SK-N-SH (cell line): ENCODE data around the gene TMEM138. TPM values are rescaled to one million over a fixed set of nuclear protein-coding genes. Genes with fewer than 3 reads are reported as not detected.

Experiments used
- CTCF ChIA-PET: fragments of 300-600, 350-600 bp; formaldehyde crosslinking; extraction: SDS; loops from one replicate; lab custom pipeline; 2021; lab: Yijun Ruan, JAX
- POLR2A ChIA-PET: fragments of 350-600 bp; sonication (Branson Sonifier 250); formaldehyde crosslinking; extraction: SDS; loops from one replicate; lab custom pipeline; 2020; ENCODE audit warnings: antibody characterized with exemption, inconsistent platforms; lab: Yijun Ruan, JAX
- DNase-seq: peaks from one replicate; pipeline ENCODE4 v3.0.0; 2012
- H2AFZ ChIP-seq: fragments of 200-600 bp; sonication (generic); 2 replicates; pipeline ENCODE4 v1.8.1; 2016; ENCODE audit warnings: antibody characterized with exemption, mild to moderate bottlenecking, low read depth
- H3F3A ChIP-seq: fragments of 200-600 bp; sonication (generic); replicated peaks from 2 replicates; pipeline ENCODE3; 2016; ENCODE audit warnings: antibody characterized with exemption, mild to moderate bottlenecking; ENCODE audit not compliant: insufficient read depth
- H3K27ac ChIP-seq, 2 experiments: fragments of 200-500 bp in 1 of 2; fragments of 200-600 bp in 1 of 2; sonication (Bioruptor generic) in 1 of 2; sonication (generic), shearing (Covaris generic) in 1 of 2; 2 replicates each; pipeline versions ENCODE4 v1.5.1 to v1.6.1; 2014 to 2016; ENCODE audit warnings: low read depth in 2 of 2, inconsistent platforms in 1 of 2, low read length in 1 of 2, mild to moderate bottlenecking in 1 of 2, mixed read lengths in 1 of 2
- H3K27me3 ChIP-seq: fragments of 200-600 bp; sonication (generic), shearing (Covaris generic); 2 replicates; pipeline ENCODE4 v1.6.1; 2016; ENCODE audit warnings: mixed run types; ENCODE audit not compliant: insufficient read depth
- H3K36me3 ChIP-seq, 2 experiments: fragments of 200-500 bp in 1 of 2; fragments of 200-600 bp in 1 of 2; sonication (Bioruptor generic) in 1 of 2; sonication (generic) in 1 of 2; replicated peaks in 1 of 2; 2 replicates each; pipeline versions ENCODE3 to v1.5.1; 2014 to 2016; ENCODE audit warnings: low read length in 1 of 2, mild to moderate bottlenecking in 1 of 2; ENCODE audit not compliant: insufficient read depth in 2 of 2, control insufficient read depth in 1 of 2
- H3K4me1 ChIP-seq, 2 experiments: fragments of 200-500 bp in 1 of 2; fragments of 200-600 bp in 1 of 2; sonication (Bioruptor generic) in 1 of 2; sonication (generic), shearing (Covaris generic) in 1 of 2; 2 replicates each; pipeline versions ENCODE4 v1.5.1 to v1.6.1; 2014 to 2016; ENCODE audit warnings: low read depth in 1 of 2, low read length in 1 of 2, mixed run types in 1 of 2; ENCODE audit not compliant: insufficient read depth in 2 of 2, control insufficient read depth in 1 of 2
- H3K4me2 ChIP-seq: fragments of 200-600 bp; sonication (generic), shearing (Covaris generic); 2 replicates; pipeline ENCODE4 v1.6.1; 2017; ENCODE audit warnings: mixed run types
- H3K4me3 ChIP-seq, 2 experiments: fragments of 200-500 bp in 1 of 2; fragments of 200-600 bp in 1 of 2; sonication (Bioruptor generic) in 1 of 2; sonication (generic), shearing (Covaris generic) in 1 of 2; 2 replicates each; pipeline versions ENCODE4 v1.5.1 to v1.8.1; 2014 to 2016; ENCODE audit warnings: low read depth in 2 of 2, inconsistent platforms in 1 of 2, low read length in 1 of 2, mild to moderate bottlenecking in 1 of 2, mixed read lengths in 1 of 2, moderate library complexity in 1 of 2
- H3K79me2 ChIP-seq: fragments of 200-600 bp; sonication (generic); 2 replicates; pipeline ENCODE4 v1.8.1; 2017; ENCODE audit warnings: mild to moderate bottlenecking; ENCODE audit not compliant: insufficient read depth
- H3K9ac ChIP-seq: fragments of 200-600 bp; sonication (generic); 2 replicates; pipeline ENCODE4 v1.6.1; 2017; ENCODE audit warnings: mixed run types
- H3K9me2 ChIP-seq: fragments of 200-600 bp; sonication (generic); 2 replicates; pipeline ENCODE4 v1.6.1; 2017; ENCODE audit warnings: mixed run types
- H3K9me3 ChIP-seq: fragments of 200-600 bp; sonication (generic); 2 replicates; pipeline ENCODE4 v1.6.1; 2017; ENCODE audit warnings: mixed run types, mild to moderate bottlenecking, moderate library complexity
- H4K20me1 ChIP-seq: fragments of 200-600 bp; sonication (generic); 2 replicates; pipeline ENCODE4 v1.6.1; 2017; ENCODE audit warnings: mild to moderate bottlenecking, mixed run types; ENCODE audit not compliant: insufficient read depth
- CHD2 ChIP-seq: fragments of 150-350 bp; IDR thresholded peaks from 2 replicates; pipeline ENCODE4 v1.6.1; 2018; ENCODE audit warnings: low read length; ENCODE audit not compliant: partially characterized antibody
- ELF1 ChIP-seq: IDR thresholded peaks from 2 replicates; pipeline ENCODE4 v1.4.0; 2012
- EZH2phosphoT487 ChIP-seq: fragments of 200-600 bp; sonication (generic); IDR thresholded peaks from 2 replicates; pipeline ENCODE4 v1.6.1; 2017; ENCODE audit warnings: low read depth, mixed run types, mild to moderate bottlenecking, antibody characterized with exemption, moderate library complexity, borderline replicate concordance
- GABPA ChIP-seq: IDR thresholded peaks from 2 replicates; pipeline ENCODE4 v1.4.0; 2012; ENCODE audit warnings: low read depth, mild to moderate bottlenecking
- GATA2 ChIP-seq: sonication (generic); formaldehyde crosslinking; IDR thresholded peaks from 2 replicates; pipeline ENCODE4 v1.5.0; 2020; ENCODE audit warnings: mild to moderate bottlenecking, missing genetic modification reagents
- IRF3 ChIP-seq: fragments of 150-350 bp; IDR thresholded peaks from 2 replicates; pipeline ENCODE4 v1.6.1; 2016; ENCODE audit warnings: mild to moderate bottlenecking, low read depth, low read length
- MEF2A ChIP-seq: IDR thresholded peaks from 2 replicates; pipeline ENCODE4 v1.4.0; 2012; ENCODE audit warnings: low read depth, borderline replicate concordance
- NRF1 ChIP-seq: IDR thresholded peaks from 2 replicates; pipeline ENCODE4 v1.6.1; 2012; ENCODE audit warnings: low read depth, mild to moderate bottlenecking, low read length
- RCOR1 ChIP-seq: fragments of 150-350 bp; IDR thresholded peaks from 2 replicates; pipeline ENCODE4 v1.6.1; 2017; ENCODE audit warnings: antibody characterized with exemption, low read length
- RXRA ChIP-seq: IDR thresholded peaks from 2 replicates; pipeline ENCODE4 v1.4.0; 2012; ENCODE audit warnings: low read depth, mild to moderate bottlenecking, borderline replicate concordance
- SIN3A ChIP-seq: IDR thresholded peaks from 2 replicates; pipeline ENCODE4 v1.6.1; 2012; ENCODE audit warnings: low read depth, mild to moderate bottlenecking, low read length, moderate library complexity, borderline replicate concordance
- TAF1 ChIP-seq: IDR thresholded peaks from 2 replicates; pipeline ENCODE4 v1.6.1; 2012; ENCODE audit warnings: low read depth, mild to moderate bottlenecking, low read length, moderate library complexity, borderline replicate concordance
- TCF12 ChIP-seq: IDR thresholded peaks from 2 replicates; pipeline ENCODE4 v1.4.0; 2012
- WGBS: methylation state at CpG from one replicate; pipeline ENCODE4 v1.1.6; 2017; ENCODE audit warnings: low lambda C conversion rate; 5-methylcytosine and 5-hydroxymethylcytosine counted together
- polyA plus RNA-seq, 3 experiments: library from polyadenylated mRNA; depleted of rRNA; stranded (reverse); fragments of >200 nt; gene quantifications; 2 replicates each; pipeline ENCODE4 v1.2.3, GENCODE V29; 2012

Gene TMEM138
- polyA plus RNA-seq, 1 of the 3 experiments (the other 2 are of a cell fraction) = 82.2 TPM

- TF ChIP-seq SIN3A (no peak), IRF3 (no peak), EZH2phosphoT487 (no peak)
These were observed 51.3 kb downstream of the TMEM138 start (continued) for GRCh38 chr11:61413496-61413895.

GRCh38 chr11:61414547-61414946, 52.4 kb downstream of the TMEM138 start:
- POLR2A ChIA-PET = interaction anchor here (0.7 to 1.0 kb wide), 2 partner anchors 53 to 119 kb away, joined by 3 to 9 read pairs; partner anchors contain the start of genes CYB561A3, TMEM138 and VWCE
- H3K4me1 ChIP-seq = no peaks in the 10 kb centered on the region; a peak in 1 of 4 replicates
- H3K36me3 ChIP-seq = peaks cover 77 to 90% of the 10 kb centered on the region in 2 experiments
- no peaks in the 10 kb centered on the region for H3K9me2 ChIP-seq
- DNase-seq = no peak
- H3K27ac ChIP-seq = no peak overlapping the region
- no peak overlapping the region for H3K9ac ChIP-seq
- WGBS = 96% methylated on average over 2 of the region's 2 CpGs
- H2AFZ ChIP-seq = no peak overlapping the region
- peaks cover 40% of the 10 kb centered on the region for H3K79me2 ChIP-seq
- H4K20me1 ChIP-seq = peaks cover 22% of the 10 kb centered on the region
- H3K9me3 ChIP-seq = no peaks in the 10 kb centered on the region
- peaks cover 5% of the 10 kb centered on the region for H3F3A ChIP-seq
- H3K27me3 ChIP-seq = no peaks in the 10 kb centered on the region
- CTCF ChIA-PET = no interaction called here
- no peak overlapping the region for H3K4me2 ChIP-seq
- H3K4me3 ChIP-seq = no peak overlapping the region
- no peak for TF ChIP-seq GATA2 (CRISPR knock-in tag)

GRCh38 chr11:61415381-61415780, 53.2 kb downstream of the TMEM138 start:
- H3K4me1 ChIP-seq = no peaks in the 10 kb centered on the region; a peak in 1 of 4 replicates
- ChIA-PET POLR2A (interaction anchor here (1.0 kb wide), 1 partner anchor 54 kb away, joined by 3 read pairs; the partner anchor contains the start of genes CYB561A3 and TMEM138), CTCF (no interaction called here)
- H3K4me2 ChIP-seq = no peak overlapping the region
- no peaks in the 10 kb centered on the region for H3K9me3 ChIP-seq
- H3F3A ChIP-seq = peaks cover 7% of the 10 kb centered on the region
- WGBS = 97% methylated on average over 6 of the region's 6 CpGs
- no peak overlapping the region for H2AFZ ChIP-seq
- no peak overlapping the region for H3K27ac ChIP-seq
- no peak for DNase-seq
- H3K4me3 ChIP-seq = no peak overlapping the region
- no peaks in the 10 kb centered on the region for H3K9me2 ChIP-seq
- peaks cover 25% of the 10 kb centered on the region for H4K20me1 ChIP-seq
- H3K36me3 ChIP-seq = peaks cover 84 to 89% of the 10 kb centered on the region in 2 experiments
- peaks cover 42% of the 10 kb centered on the region for H3K79me2 ChIP-seq
- no peaks in the 10 kb centered on the region for H3K27me3 ChIP-seq
- TF ChIP-seq MEF2A (no peak), CHD2 (no peak), IRF3 (no peak), ELF1 (no peak), TCF12 (no peak), NRF1 (no peak), TAF1 (no peak), SIN3A (no peak), EZH2phosphoT487 (no peak), RCOR1 (no peak), RXRA (no peak), GABPA (no peak)
- no peak overlapping the region for H3K9ac ChIP-seq
